HCT116 (cell line): ENCODE data around the gene EP400.

Source experiments
- CTCF ChIP-seq, 3 experiments: fragments of 200-600 bp in 1 of 3; sonication (generic) in 1 of 3; IDR thresholded peaks in 2 of 3; conservative IDR thresholded peaks in 1 of 3; 2 replicates each; pipeline ENCODE4 v1.5.1; 2012 to 2017; ENCODE audit warnings: low read depth in 2 of 3, low read length in 2 of 3, antibody characterized with exemption in 1 of 3, borderline replicate concordance in 1 of 3, control low read depth in 1 of 3, mild to moderate bottlenecking in 1 of 3, mixed read lengths in 1 of 3, mixed run types in 1 of 3, moderate library complexity in 1 of 3; ENCODE audit not compliant: insufficient read depth in 1 of 3
- EZH2 ChIP-seq: fragments of 200-600 bp; sonication (generic); IDR thresholded peaks from 2 replicates; pipeline ENCODE4 v1.6.1; 2017; ENCODE audit warnings: antibody characterized with exemption, mixed run types
- POLR2A ChIP-seq: IDR thresholded peaks from 2 replicates; pipeline ENCODE4 v1.7.0; 2011; ENCODE audit warnings: borderline replicate concordance; ENCODE audit not compliant: insufficient read depth, insufficient read length; ENCODE audit errors: extremely low read depth
- POLR2AphosphoS5 ChIP-seq: IDR thresholded peaks from 2 replicates; pipeline ENCODE4 v1.6.1; 2011; ENCODE audit warnings: mild to moderate bottlenecking, low read depth, low read length, moderate library complexity
- SP1 ChIP-seq: IDR thresholded peaks from 2 replicates; pipeline ENCODE4 v1.6.1; 2012; ENCODE audit warnings: low read depth
- YY1 ChIP-seq: IDR thresholded peaks from 2 replicates; pipeline ENCODE4 v1.6.1; 2011; ENCODE audit warnings: low read length, low read depth, moderate library complexity, mild to moderate bottlenecking; ENCODE audit not compliant: insufficient replicate concordance; ENCODE audit errors: extremely low read depth

GRCh38 chr12:132124766-132125425 lies 175.2 kb downstream of the EP400 start:
- TF ChIP-seq YY1 (no peak), CTCF (IDR thresholded peaks at IDR 0.05 in 2 of 3, conservative IDR thresholded peaks at IDR 0.05 in 1 of 3; ENCODE audit: borderline replicate concordance in 1 of 3, insufficient read depth in 1 of 3, low read depth in 2 of 3, low read length in 2 of 3) (no peak), SP1 (no peak), POLR2AphosphoS5 (no peak), EZH2 (no peak), POLR2A (no peak)
